ENCODE data around the gene KRT77. TPM values are rescaled to one million over a fixed set of nuclear protein-coding genes. Genes with fewer than 3 reads are reported as not detected.

Gene KRT77
- total RNA-seq, 1 donor from 2014 or later = not detected

DNA sequence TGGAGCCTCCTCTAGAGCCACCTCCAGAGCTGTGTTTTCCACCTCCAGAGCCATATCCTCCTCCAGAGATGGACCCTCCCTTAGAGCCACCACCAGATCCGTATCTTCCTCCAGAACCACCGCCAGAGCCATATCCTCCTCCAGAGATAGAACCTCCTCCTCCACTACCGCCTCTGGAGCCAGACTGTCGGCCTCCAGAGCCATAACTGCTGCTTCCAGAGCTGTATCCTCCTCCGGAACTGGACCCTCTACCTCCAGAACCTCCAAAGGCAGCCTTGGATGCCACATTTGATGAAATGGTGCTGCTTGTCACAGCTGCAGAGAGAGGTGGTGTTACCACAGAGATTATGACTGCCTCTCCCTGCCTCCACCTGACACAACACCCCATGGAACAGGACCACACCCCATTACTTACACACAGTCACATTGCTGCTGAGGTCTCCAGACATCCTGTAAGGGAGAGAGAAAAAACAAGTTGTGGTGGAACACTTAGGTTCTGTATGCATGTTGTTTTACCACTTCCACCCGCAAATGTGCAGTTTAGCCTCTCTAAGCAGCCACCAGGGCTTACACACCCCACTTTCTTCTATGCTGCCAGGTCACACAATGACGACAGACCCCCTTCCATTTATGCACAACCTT is 58.1 kb downstream of the KRT77 start:
- Histone ChIP-seq H3K27me3 (ENCODE audit: control insufficient read depth, insufficient read depth, low read length) (peaks cover 3% of the 10 kb centered on the region), H3K4me3 (ENCODE audit: low read depth, low read length) (no peak overlapping the region), H3K36me3 (ENCODE audit: control insufficient read depth, insufficient read depth, low read length) (no peaks in the 10 kb centered on the region)
- DNase-seq (ENCODE audit: low read depth) (peak; percentile 18), FAIRE-seq (peak; percentile 32)
- TF ChIP-seq, protein P1, sequence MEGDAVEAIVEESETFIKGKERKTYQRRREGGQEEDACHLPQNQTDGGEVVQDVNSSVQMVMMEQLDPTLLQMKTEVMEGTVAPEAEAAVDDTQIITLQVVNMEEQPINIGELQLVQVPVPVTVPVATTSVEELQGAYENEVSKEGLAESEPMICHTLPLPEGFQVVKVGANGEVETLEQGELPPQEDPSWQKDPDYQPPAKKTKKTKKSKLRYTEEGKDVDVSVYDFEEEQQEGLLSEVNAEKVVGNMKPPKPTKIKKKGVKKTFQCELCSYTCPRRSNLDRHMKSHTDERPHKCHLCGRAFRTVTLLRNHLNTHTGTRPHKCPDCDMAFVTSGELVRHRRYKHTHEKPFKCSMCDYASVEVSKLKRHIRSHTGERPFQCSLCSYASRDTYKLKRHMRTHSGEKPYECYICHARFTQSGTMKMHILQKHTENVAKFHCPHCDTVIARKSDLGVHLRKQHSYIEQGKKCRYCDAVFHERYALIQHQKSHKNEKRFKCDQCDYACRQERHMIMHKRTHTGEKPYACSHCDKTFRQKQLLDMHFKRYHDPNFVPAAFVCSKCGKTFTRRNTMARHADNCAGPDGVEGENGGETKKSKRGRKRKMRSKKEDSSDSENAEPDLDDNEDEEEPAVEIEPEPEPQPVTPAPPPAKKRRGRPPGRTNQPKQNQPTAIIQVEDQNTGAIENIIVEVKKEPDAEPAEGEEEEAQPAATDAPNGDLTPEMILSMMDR (IDR thresholded peaks at IDR 0.05; ENCODE audit: insufficient read depth, low read length, severe bottlenecking) = no peak

DNA sequence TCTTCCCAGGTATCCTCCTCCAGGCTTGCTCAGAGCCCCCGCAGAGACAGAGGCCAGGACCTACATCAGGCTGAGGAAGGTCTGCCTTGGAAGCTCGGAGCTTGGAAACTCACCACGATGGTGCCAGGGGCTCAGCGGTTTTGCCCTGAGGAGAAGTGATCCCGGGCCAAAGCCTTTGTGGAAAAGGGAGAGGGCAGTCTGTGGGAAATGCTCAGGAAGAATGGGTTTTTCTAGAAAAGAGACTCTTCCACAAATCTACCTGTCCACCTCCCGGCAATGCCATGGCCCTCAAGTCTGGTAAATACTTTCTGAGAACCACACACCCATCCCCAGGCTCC is 59.3 kb downstream of the KRT77 start:
- H3K36me3 ChIP-seq (ENCODE audit: control insufficient read depth, insufficient read depth, low read length) = no peaks in the 10 kb centered on the region
- H3K27me3 ChIP-seq (ENCODE audit: control insufficient read depth, insufficient read depth, low read length) = peaks cover 3% of the 10 kb centered on the region
- no peak overlapping the region for H3K4me3 ChIP-seq (ENCODE audit: low read depth, low read length)
- DNase-seq (ENCODE audit: low read depth) = no peak
- TF ChIP-seq, protein P1 (IDR thresholded peaks at IDR 0.05; ENCODE audit: insufficient read depth, low read length, severe bottlenecking) = no peak
- no peak for FAIRE-seq

DNA sequence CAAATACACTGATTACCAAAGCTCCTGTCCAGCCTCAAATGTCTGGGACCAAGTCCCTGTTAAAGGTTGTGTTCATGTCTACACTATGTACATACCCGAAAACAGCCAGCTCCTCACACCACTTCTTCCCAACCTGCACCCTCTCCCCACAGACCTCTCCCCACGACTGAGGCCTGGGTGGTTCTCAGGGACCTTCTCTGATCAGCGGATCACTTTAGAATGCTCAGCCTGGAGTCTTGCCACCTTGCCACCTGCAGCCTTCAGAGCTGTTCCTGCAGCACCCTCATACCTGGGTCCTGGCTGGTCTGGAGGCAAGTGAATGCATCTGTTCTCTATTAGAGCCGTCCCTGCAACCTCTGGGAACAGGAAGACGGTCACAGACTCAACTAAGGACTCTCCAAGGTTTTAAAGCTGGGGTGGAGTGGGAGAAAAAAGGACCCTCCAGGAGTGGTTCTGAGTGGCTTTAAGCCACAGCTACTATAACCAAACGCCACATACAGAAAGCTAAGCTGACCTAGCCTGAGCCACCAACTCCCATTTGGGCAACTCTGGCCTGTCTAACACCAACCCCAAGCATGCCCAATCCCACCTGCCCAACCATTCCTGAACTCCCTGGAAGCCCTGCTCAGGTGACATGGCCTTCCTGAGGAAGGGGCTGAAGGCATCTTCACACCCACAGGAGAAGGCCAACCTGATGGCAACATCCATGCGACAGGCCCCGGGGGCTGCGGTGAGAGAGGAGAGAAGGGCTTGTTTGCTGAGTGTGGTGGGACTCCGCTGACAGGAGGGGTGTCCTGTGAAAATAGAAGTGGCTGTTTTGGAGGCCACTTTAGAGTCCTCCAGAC is 59.9 kb downstream of the KRT77 start:
- H3K36me3 ChIP-seq (ENCODE audit: control insufficient read depth, insufficient read depth, low read length) = no peaks in the 10 kb centered on the region
- no peak for FAIRE-seq
- DNase-seq (ENCODE audit: low read depth) = no peak
- TF ChIP-seq, protein P1 (IDR thresholded peaks at IDR 0.05; ENCODE audit: insufficient read depth, low read length, severe bottlenecking) = no peak
- H3K27me3 ChIP-seq (ENCODE audit: control insufficient read depth, insufficient read depth, low read length) = peaks cover 3% of the 10 kb centered on the region
- no peak overlapping the region for H3K4me3 ChIP-seq (ENCODE audit: low read depth, low read length)

DNA sequence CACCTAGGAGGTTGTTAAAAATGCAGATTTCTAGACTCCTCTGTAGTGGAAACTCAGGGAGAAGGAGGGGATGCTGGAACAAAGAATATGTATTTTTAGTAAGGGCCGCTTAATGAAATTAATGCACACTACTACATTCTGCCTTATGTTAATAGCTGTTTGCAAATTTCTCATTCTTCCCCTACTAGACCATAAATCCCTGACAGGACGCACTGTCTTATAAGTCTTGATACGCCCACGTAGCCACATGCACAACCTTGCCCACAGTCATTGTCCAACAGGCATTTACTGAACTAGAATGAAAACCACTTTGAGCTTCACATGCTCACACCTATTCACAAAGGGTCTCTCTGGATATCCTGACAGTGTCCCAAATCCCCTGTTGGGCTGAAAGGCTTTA is 61.9 kb downstream of the KRT77 start:
- DNase-seq (ENCODE audit: low read depth) = no peak
- H3K36me3 ChIP-seq (ENCODE audit: control insufficient read depth, insufficient read depth, low read length) = no peaks in the 10 kb centered on the region
- no peak for FAIRE-seq
- H3K27me3 ChIP-seq (ENCODE audit: control insufficient read depth, insufficient read depth, low read length) = peaks cover 3% of the 10 kb centered on the region
- TF ChIP-seq, protein P1 (IDR thresholded peaks at IDR 0.05; ENCODE audit: insufficient read depth, low read length, severe bottlenecking) = no peak
- H3K4me3 ChIP-seq (ENCODE audit: low read depth, low read length) = no peak overlapping the region

Other genes starting within 250 kb of the KRT77 start
- gene KRT6C, start 229.7 kb downstream of the KRT77 start, total RNA-seq = 16.8 and 138 TPM in 2 replicates
- 13,929 and 17,192 TPM in 2 replicates for gene KRT6A, start 210.3 kb downstream of the KRT77 start, total RNA-seq
- 6,770 and 10,597 TPM in 2 replicates for gene KRT5, start 183.1 kb downstream of the KRT77 start, total RNA-seq
- not detected in 2 replicates for gene KRT71, start 150.4 kb downstream of the KRT77 start, total RNA-seq
- 0.13 TPM in 1 of 2 replicates, not detected in the other for gene KRT74, start 129.7 kb downstream of the KRT77 start, total RNA-seq
- gene KRT72, start 102.1 kb downstream of the KRT77 start, total RNA-seq = not detected in 2 replicates
- gene KRT73, start 85.0 kb downstream of the KRT77 start, total RNA-seq = not detected in 2 replicates
- gene KRT2, start 51.3 kb downstream of the KRT77 start, total RNA-seq = not detected in 2 replicates
- gene KRT1, start 23.1 kb downstream of the KRT77 start, total RNA-seq = not detected in 2 replicates
- not detected in 2 replicates for gene KRT76, start 73.8 kb upstream of the KRT77 start, total RNA-seq
- under 0.01 and 0.13 TPM in 2 replicates for gene KRT3, start 92.6 kb upstream of the KRT77 start, total RNA-seq
- gene KRT4, start 110.6 kb upstream of the KRT77 start, total RNA-seq = 66.6 and 171 TPM in 2 replicates
- under 0.01 and 0.26 TPM in 2 replicates for gene KRT79, start 130.8 kb upstream of the KRT77 start, total RNA-seq
- 5.3 and 17.0 TPM in 2 replicates for gene KRT78, start 145.5 kb upstream of the KRT77 start, total RNA-seq
- gene KRT8, start 201.6 kb upstream of the KRT77 start, total RNA-seq = 146 and 309 TPM in 2 replicates
- gene KRT18, start 245.6 kb upstream of the KRT77 start, total RNA-seq = 387 and 526 TPM in 2 replicates

Measured in bronchial epithelial cell (primary cell).